ENCODE measurements around the gene GSK3B.

- TF ChIP-seq, protein P1, sequence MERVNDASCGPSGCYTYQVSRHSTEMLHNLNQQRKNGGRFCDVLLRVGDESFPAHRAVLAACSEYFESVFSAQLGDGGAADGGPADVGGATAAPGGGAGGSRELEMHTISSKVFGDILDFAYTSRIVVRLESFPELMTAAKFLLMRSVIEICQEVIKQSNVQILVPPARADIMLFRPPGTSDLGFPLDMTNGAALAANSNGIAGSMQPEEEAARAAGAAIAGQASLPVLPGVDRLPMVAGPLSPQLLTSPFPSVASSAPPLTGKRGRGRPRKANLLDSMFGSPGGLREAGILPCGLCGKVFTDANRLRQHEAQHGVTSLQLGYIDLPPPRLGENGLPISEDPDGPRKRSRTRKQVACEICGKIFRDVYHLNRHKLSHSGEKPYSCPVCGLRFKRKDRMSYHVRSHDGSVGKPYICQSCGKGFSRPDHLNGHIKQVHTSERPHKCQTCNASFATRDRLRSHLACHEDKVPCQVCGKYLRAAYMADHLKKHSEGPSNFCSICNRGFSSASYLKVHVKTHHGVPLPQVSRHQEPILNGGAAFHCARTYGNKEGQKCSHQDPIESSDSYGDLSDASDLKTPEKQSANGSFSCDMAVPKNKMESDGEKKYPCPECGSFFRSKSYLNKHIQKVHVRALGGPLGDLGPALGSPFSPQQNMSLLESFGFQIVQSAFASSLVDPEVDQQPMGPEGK (CRISPR knock-in tag; IDR thresholded peaks at IDR 0.05; ENCODE audit: borderline replicate concordance): no peak
- no peak for TF ChIP-seq TOX (CRISPR knock-in tag; IDR thresholded peaks at IDR 0.05; ENCODE audit: borderline replicate concordance)
- TF ChIP-seq RARB (CRISPR knock-in tag; IDR thresholded peaks at IDR 0.05): no peak
- no peak for TF ChIP-seq ZC3H10 (CRISPR knock-in tag; IDR thresholded peaks at IDR 0.05)
- TF ChIP-seq TCF4 (CRISPR knock-in tag; IDR thresholded peaks at IDR 0.05; ENCODE audit: borderline replicate concordance): no peak
- TF ChIP-seq ARNTL (CRISPR knock-in tag; IDR thresholded peaks at IDR 0.05; ENCODE audit: borderline replicate concordance, low read depth): no peak
- TF ChIP-seq CSDC2 (CRISPR knock-in tag; IDR thresholded peaks at IDR 0.05): no peak
- no peak for TF ChIP-seq ESRRG (CRISPR knock-in tag; IDR thresholded peaks at IDR 0.05)
- no peak for TF ChIP-seq CREB5 (CRISPR knock-in tag; IDR thresholded peaks at IDR 0.05; ENCODE audit: low read depth)
- TF ChIP-seq ZNF565 (CRISPR knock-in tag; conservative IDR thresholded peaks at IDR 0.05; ENCODE audit: low read depth): no peak
- TF ChIP-seq, protein P2, sequence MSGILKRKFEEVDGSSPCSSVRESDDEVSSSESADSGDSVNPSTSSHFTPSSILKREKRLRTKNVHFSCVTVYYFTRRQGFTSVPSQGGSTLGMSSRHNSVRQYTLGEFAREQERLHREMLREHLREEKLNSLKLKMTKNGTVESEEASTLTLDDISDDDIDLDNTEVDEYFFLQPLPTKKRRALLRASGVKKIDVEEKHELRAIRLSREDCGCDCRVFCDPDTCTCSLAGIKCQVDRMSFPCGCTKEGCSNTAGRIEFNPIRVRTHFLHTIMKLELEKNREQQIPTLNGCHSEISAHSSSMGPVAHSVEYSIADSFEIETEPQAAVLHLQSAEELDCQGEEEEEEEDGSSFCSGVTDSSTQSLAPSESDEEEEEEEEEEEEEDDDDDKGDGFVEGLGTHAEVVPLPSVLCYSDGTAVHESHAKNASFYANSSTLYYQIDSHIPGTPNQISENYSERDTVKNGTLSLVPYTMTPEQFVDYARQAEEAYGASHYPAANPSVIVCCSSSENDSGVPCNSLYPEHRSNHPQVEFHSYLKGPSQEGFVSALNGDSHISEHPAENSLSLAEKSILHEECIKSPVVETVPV (CRISPR knock-in tag; IDR thresholded peaks at IDR 0.05): no peak
- TF ChIP-seq ZNF70 (CRISPR knock-in tag; IDR thresholded peaks at IDR 0.05): no peak
Observed at GRCh38 chr3:120137548-120137947, 43.3 kb upstream of the GSK3B start.
